GM12878 (cell line): ENCODE data around the gene CCDC88C. TPM values are rescaled to one million over a fixed set of nuclear protein-coding genes. Genes with fewer than 3 reads are reported as not detected.

Source experiments
- ATF7 ChIP-seq: fragments of 450-650 bp; IDR thresholded peaks from 2 replicates; pipeline ENCODE4 v1.6.1; 2016; ENCODE audit warnings: low read depth, mild to moderate bottlenecking
- CBFB ChIP-seq: IDR thresholded peaks from 2 replicates; pipeline ENCODE4 v1.6.1; 2016; ENCODE audit warnings: antibody characterized with exemption, low read depth
- CBX3 ChIP-seq: fragments of 200-600 bp; sonication (generic); IDR thresholded peaks from 2 replicates; pipeline ENCODE4 v1.6.1; 2016; ENCODE audit warnings: low read depth, borderline replicate concordance
- CREM ChIP-seq: IDR thresholded peaks from 2 replicates; pipeline ENCODE4 v1.6.1; 2014; ENCODE audit warnings: antibody characterized with exemption, low read depth
- CTCF ChIP-seq, 3 experiments: IDR thresholded peaks in 2 of 3; conservative IDR thresholded peaks in 1 of 3; 2 replicates each; pipeline ENCODE4 v1.5.1; 2011; ENCODE audit warnings: low read depth in 3 of 3, low read length in 3 of 3, mild to moderate bottlenecking in 3 of 3, control low read depth in 2 of 3, moderate library complexity in 2 of 3, inconsistent platforms in 1 of 3, mixed read lengths in 1 of 3; ENCODE audit not compliant: control insufficient read depth in 2 of 3, insufficient read depth in 1 of 3; ENCODE audit errors: extremely low read depth in 1 of 3
- EGR1 ChIP-seq, 2 experiments: IDR thresholded peaks; 1 replicate in 1 of 2; 2 replicates in 1 of 2; pipeline ENCODE4 v1.6.1; 2011 to 2012; ENCODE audit warnings: low read depth in 2 of 2, low read length in 2 of 2, borderline replicate concordance in 1 of 2, mild to moderate bottlenecking in 1 of 2, moderate library complexity in 1 of 2
- ESRRA ChIP-seq: IDR thresholded peaks from 2 replicates; pipeline ENCODE4 v1.6.1; 2012; ENCODE audit warnings: mild to moderate bottlenecking, low read length, improper control_type of control experiment
- ETV6 ChIP-seq, 2 experiments: fragments of 450-650 bp in 1 of 2; IDR thresholded peaks in 1 of 2; conservative IDR thresholded peaks in 1 of 2; 2 replicates each; pipeline ENCODE4 v1.6.1; 2014; ENCODE audit warnings: antibody characterized with exemption in 1 of 2, borderline replicate concordance in 1 of 2, low read depth in 1 of 2, mild to moderate bottlenecking in 1 of 2, moderate library complexity in 1 of 2
- EZH2 ChIP-seq: IDR thresholded peaks from 2 replicates; pipeline ENCODE4 v1.6.1; 2012; ENCODE audit warnings: low read depth, mild to moderate bottlenecking, control low read depth, inconsistent platforms, low read length, borderline replicate concordance; ENCODE audit not compliant: control insufficient read depth
- GABPA ChIP-seq: IDR thresholded peaks from 2 replicates; pipeline ENCODE4 v1.6.1; 2014; ENCODE audit warnings: antibody characterized with exemption, low read depth, mild to moderate bottlenecking, inconsistent platforms
- IKZF1 ChIP-seq: fragments of 450-650 bp; conservative IDR thresholded peaks from 2 replicates; pipeline ENCODE4 v1.6.1; 2017; ENCODE audit warnings: antibody characterized with exemption, mild to moderate bottlenecking
- JUNB ChIP-seq: IDR thresholded peaks from 2 replicates; pipeline ENCODE4 v1.6.1; 2016; ENCODE audit warnings: antibody characterized with exemption, mild to moderate bottlenecking
- JUND ChIP-seq: IDR thresholded peaks from 2 replicates; pipeline ENCODE4 v1.6.1; 2012; ENCODE audit warnings: low read depth, mild to moderate bottlenecking, low read length, improper control_type of control experiment, moderate library complexity
- KDM1A ChIP-seq: fragments of 200-600 bp; sonication (generic); IDR thresholded peaks from 2 replicates; pipeline ENCODE4 v1.6.1; 2016; ENCODE audit warnings: borderline replicate concordance
- KLF5 ChIP-seq: fragments of 450-650 bp; IDR thresholded peaks from 2 replicates; pipeline ENCODE4 v1.6.1; 2014; ENCODE audit warnings: mild to moderate bottlenecking; ENCODE audit not compliant: partially characterized antibody
- MTA3 ChIP-seq: IDR thresholded peaks from 2 replicates; pipeline ENCODE4 v1.6.1; 2012; ENCODE audit warnings: low read length, inconsistent platforms, borderline replicate concordance
- RAD21 ChIP-seq: IDR thresholded peaks from 2 replicates; pipeline ENCODE4 v1.6.1; 2011; ENCODE audit warnings: mild to moderate bottlenecking, low read depth, low read length, moderate library complexity; ENCODE audit not compliant: insufficient read depth
- RUNX3 ChIP-seq: IDR thresholded peaks from 2 replicates; pipeline ENCODE4 v1.6.1; 2012; ENCODE audit warnings: low read length, inconsistent platforms
- SP1 ChIP-seq: IDR thresholded peaks from one replicate; pipeline ENCODE4 v1.6.1; 2011; ENCODE audit warnings: low read depth, low read length
- SREBF2 ChIP-seq: IDR thresholded peaks from 2 replicates; pipeline ENCODE4 v1.6.1; 2012; ENCODE audit warnings: mild to moderate bottlenecking, low read length
- TBL1XR1 ChIP-seq: IDR thresholded peaks from 2 replicates; pipeline ENCODE4 v1.6.1; 2012; ENCODE audit warnings: low read depth, low read length, improper control_type of control experiment
- ZNF207 ChIP-seq: fragments of 450-650 bp; IDR thresholded peaks from 2 replicates; pipeline ENCODE4 v1.6.1; 2014; ENCODE audit warnings: antibody characterized with exemption, mild to moderate bottlenecking, borderline replicate concordance
- ZNF24 ChIP-seq: fragments of 450-650 bp; IDR thresholded peaks from 2 replicates; pipeline ENCODE4 v1.6.1; 2017; ENCODE audit warnings: antibody characterized with exemption, mild to moderate bottlenecking
- ZNF592 ChIP-seq: fragments of 450-650 bp; IDR thresholded peaks from 2 replicates; pipeline ENCODE4 v1.6.1; 2017; ENCODE audit warnings: mild to moderate bottlenecking, moderate library complexity
- ZSCAN29 ChIP-seq: fragments of 450-650 bp; IDR thresholded peaks from 2 replicates; pipeline ENCODE4 v1.6.1; 2017; ENCODE audit warnings: mild to moderate bottlenecking, moderate library complexity
- polyA plus RNA-seq, 11 experiments: library from polyadenylated mRNA; depleted of rRNA in 4 of 11; unstranded in 6 of 11; stranded (reverse) in 5 of 11; fragments of >200 nt; fragmentation: Nextera tagmentation in 4 of 11; fragmentation: Illumina TruSeq in 1 of 11; extraction: Ambion mirVana in 4 of 11; extraction: Trizol in 1 of 11; gene quantifications; 1 replicate in 1 of 11; 2 replicates in 10 of 11; pipeline versions ENCODE4 v1.2.1 to v1.2.3, GENCODE V29; 2011 to 2016; ENCODE audit warnings: inconsistent platforms in 2 of 11, missing spikeins in 2 of 11, low read depth in 1 of 11
- total RNA-seq, 4 experiments: library from RNA; depleted of rRNA in 3 of 4; stranded (reverse); fragments of >200 nt in 3 of 4; fragmentation: Illumina TruSeq in 1 of 4; extraction: Trizol in 1 of 4; gene quantifications; 2 replicates each; pipeline versions ENCODE4 v1.2.1 to v1.2.3, GENCODE V29; 2013 to 2021

CCDC88C gene
- total and polyA plus RNA-seq, 10 of the 15 experiments (the other 5 are each of a cell fraction or from before 2014, with no cell fraction given) = 4.0 to 79.6 (median 36.6) TPM

GRCh38 chr14:91323671-91324605 lies 93.7 kb downstream of the CCDC88C start (continued):
- TF ChIP-seq CTCF (IDR thresholded peaks at IDR 0.05 in 2 of 3, conservative IDR thresholded peaks at IDR 0.05 in 1 of 3; ENCODE audit: control insufficient read depth in 2 of 3, extremely low read depth in 1 of 3, insufficient read depth in 1 of 3, low read depth in 3 of 3, low read length in 3 of 3) (peak; percentile 95 to 97 (median 96)), ZSCAN29 (no peak), TBL1XR1 (0 out of 2 replicates have a peak, but pooled peaks have one; percentile 56), JUNB (peak; percentile 5; the same call in 1 of the 2 replicates), SREBF2 (no peak), CBFB (no peak), EZH2 (no peak), ATF7 (peak; percentile 74; the same call in 1 of the 2 replicates), MTA3 (0 out of 2 replicates have a peak, but pooled peaks have one; percentile 68), KDM1A (no peak), CREM (peak; percentile 62), ZNF592 (0 out of 2 replicates have a peak, but pooled peaks have one; percentile 35), CBX3 (no peak), KLF5 (no peak), ZNF207 (peak; percentile 14; the same call in 1 of the 2 replicates), RAD21 (peak; percentile 98), ZNF24 (no peak), JUND (no peak), IKZF1 (peak; percentile 88), RUNX3 (peak; percentile 50), ESRRA (no peak), GABPA (0 out of 2 replicates have a peak, but pooled peaks have one; percentile 68), ETV6 (conservative IDR thresholded peaks at IDR 0.05 in 1 of 2, IDR thresholded peaks at IDR 0.05 in 1 of 2; ENCODE audit: borderline replicate concordance in 1 of 2, low read depth in 1 of 2) (peak in 1 of 2 experiments; percentile 54; a peak in 2 of 4 replicates), SP1 (peak; percentile 57), EGR1 (IDR thresholded peaks at IDR 0.05; ENCODE audit: borderline replicate concordance in 1 of 2, low read depth in 2 of 2, low read length in 2 of 2) (peak; percentile 41 to 97)
